ENCODE measurements around the gene FAM170B.

GRCh38 chr10:49131507-49132361 is 2.1 kb downstream of the FAM170B start:
- TF ChIP-seq POLR2AphosphoS5 (IDR thresholded peaks at IDR 0.05; ENCODE audit: low read depth, low read length): no peak
- TF ChIP-seq POLR2A (IDR thresholded peaks at IDR 0.05; ENCODE audit: low read depth, low read length): no peak

All from GM12892 (cell line).